ENCODE results near the gene PRKAA2.

DNA sequence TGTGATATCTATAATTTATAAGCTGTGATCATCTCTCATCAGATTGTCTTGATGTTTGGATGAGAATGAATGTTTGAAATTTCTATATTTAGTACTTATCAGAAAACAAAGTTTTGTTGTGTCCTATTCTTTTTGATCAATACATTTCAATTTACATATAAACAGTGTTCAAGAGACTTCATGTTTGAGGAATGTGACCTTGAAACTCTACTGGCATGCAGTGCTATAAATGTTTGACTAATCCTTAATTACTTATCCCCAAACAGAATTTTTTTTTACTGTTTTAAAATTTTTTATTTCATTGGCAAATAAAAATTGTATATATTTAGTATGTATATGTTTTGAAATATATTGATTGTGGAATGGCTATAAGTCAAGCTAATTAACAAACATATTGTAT, 1.5 kb upstream of the PRKAA2 start:
- TF ChIP-seq, protein P1, sequence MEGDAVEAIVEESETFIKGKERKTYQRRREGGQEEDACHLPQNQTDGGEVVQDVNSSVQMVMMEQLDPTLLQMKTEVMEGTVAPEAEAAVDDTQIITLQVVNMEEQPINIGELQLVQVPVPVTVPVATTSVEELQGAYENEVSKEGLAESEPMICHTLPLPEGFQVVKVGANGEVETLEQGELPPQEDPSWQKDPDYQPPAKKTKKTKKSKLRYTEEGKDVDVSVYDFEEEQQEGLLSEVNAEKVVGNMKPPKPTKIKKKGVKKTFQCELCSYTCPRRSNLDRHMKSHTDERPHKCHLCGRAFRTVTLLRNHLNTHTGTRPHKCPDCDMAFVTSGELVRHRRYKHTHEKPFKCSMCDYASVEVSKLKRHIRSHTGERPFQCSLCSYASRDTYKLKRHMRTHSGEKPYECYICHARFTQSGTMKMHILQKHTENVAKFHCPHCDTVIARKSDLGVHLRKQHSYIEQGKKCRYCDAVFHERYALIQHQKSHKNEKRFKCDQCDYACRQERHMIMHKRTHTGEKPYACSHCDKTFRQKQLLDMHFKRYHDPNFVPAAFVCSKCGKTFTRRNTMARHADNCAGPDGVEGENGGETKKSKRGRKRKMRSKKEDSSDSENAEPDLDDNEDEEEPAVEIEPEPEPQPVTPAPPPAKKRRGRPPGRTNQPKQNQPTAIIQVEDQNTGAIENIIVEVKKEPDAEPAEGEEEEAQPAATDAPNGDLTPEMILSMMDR (IDR thresholded peaks at IDR 0.05; ENCODE audit: low read length), result no peak
- TF ChIP-seq EZH2 (IDR thresholded peaks at IDR 0.05; ENCODE audit: borderline replicate concordance, low read length), result no peak
